ENCODE data around the gene MMS22L. TPM values are rescaled to one million over a fixed set of nuclear protein-coding genes. Genes with fewer than 3 reads are reported as not detected.

The MMS22L gene
- total RNA-seq, result 1 to 10 TPM; 5.3 to 5.8 TPM
- 7.3 TPM for polyA plus RNA-seq (2013, experiment 1 of 2)
- polyA plus RNA-seq (2013, experiment 2 of 2), result 8.5 TPM
- total RNA-seq, result 4.3 to 118 (median 27.3) reads per million in 172 experiments

DNA sequence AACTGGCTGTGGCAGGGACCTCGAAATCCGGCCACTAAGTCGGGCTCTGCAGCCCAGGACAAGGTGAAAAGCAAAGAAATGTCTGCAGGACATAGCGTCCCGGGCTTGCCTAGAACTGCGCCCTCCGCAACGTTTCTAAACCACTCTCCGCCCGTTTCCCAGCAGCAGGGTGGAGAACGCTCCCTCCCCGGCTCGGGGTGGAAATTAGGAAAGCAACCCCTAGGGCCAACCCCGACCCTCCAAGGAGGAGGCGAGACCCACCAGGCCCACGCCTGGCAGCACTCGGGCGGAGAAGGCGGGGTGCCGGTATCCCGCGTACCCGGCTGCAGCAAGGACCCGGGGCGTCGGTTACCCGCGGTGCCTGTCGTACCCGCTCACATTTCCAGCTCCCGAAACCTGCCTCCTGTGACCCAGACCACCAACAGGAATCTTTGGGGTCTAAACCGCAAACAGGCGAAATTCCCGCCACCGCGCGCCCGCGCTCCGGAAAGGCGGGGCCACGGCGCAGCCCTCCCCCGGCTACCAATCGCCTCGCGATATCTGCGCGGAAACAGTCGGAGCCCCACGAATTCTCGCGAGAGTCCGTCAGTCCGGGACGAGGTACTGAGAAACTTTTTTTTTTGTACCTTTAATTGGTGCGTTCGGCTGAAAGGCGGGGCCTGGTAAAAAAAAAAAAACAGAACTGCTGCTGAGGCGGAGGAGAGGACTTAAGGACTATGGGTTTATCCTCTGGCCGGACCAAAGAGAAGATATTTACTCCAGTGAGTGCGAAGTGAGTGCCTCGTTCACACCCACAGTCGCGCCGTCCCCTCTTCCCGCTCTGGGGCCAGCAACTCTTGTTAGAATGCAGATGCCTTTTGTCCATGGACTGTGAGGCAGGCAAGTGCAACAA, at the start of gene MMS22L:
MMS22L (minus strand) TSS at position 491 of the 892 bp plus-strand sequence. CDS start 739 bp downstream, outside the sequence.
- Mint-ChIP-seq H3K4me3 (peak within 1 kb of the TSS; percentile 89), H3K9me3 (no peaks in the 10 kb centered on the region), H3K27me3 (no peaks in the 10 kb centered on the region), H3K36me3 (ENCODE audit: low read depth) (peaks cover 9% of the 10 kb centered on the region), H3K27ac (peak within 1 kb of the TSS; percentile 78), H3K4me1 (ENCODE audit: low read depth) (peaks cover 28% of the 10 kb centered on the region)
- DNase-seq, result peak; percentile 82 to 97 (median 90)
- CTCF ChIA-PET, result no interaction called here
- H3K27me3 ChIP-seq (ENCODE audit: control insufficient read depth in 1 of 2, insufficient read depth in 2 of 2, low read length in 2 of 2), result no peaks in the 10 kb centered on the region
- H3K4me3 ChIP-seq (ENCODE audit: low read length), result peak within 1 kb of the TSS; percentile 88
- no peaks in the 10 kb centered on the region for H3K9me3 ChIP-seq (ENCODE audit: control insufficient read depth in 1 of 2, insufficient read depth in 1 of 2, low read length in 2 of 2)
- peaks cover 8% of the 10 kb centered on the region for H3K4me1 ChIP-seq (ENCODE audit: insufficient read depth, low read length)
- peaks cover 2% of the 10 kb centered on the region for H3K36me3 ChIP-seq (ENCODE audit: insufficient read depth, low read length)
- H3K27ac ChIP-seq (ENCODE audit: low read depth in 1 of 2, low read length in 2 of 2), result peak within 1 kb of the TSS in 1 of 2 donors; percentile 38
- intact Hi-C loops (cut with DNase I, micrococcal nuclease), result loop anchor here (5.0 to 10.0 kb wide), 6 partner anchors 386 to 1708 kb away; partner anchors contain the start of genes FBXL4 (in 2 of the 2), MANEA (in 2 of the 2) and NDUFAF4 (in 2 of the 2)
- POLR2A ChIA-PET, result interaction anchor here (0.6 to 1.0 kb wide), 3 partner anchors 358 to 761 kb away, joined by 3 to 5 read pairs (median 4); partner anchors contain the start of gene KLHL32
- TF ChIP-seq, protein P1, sequence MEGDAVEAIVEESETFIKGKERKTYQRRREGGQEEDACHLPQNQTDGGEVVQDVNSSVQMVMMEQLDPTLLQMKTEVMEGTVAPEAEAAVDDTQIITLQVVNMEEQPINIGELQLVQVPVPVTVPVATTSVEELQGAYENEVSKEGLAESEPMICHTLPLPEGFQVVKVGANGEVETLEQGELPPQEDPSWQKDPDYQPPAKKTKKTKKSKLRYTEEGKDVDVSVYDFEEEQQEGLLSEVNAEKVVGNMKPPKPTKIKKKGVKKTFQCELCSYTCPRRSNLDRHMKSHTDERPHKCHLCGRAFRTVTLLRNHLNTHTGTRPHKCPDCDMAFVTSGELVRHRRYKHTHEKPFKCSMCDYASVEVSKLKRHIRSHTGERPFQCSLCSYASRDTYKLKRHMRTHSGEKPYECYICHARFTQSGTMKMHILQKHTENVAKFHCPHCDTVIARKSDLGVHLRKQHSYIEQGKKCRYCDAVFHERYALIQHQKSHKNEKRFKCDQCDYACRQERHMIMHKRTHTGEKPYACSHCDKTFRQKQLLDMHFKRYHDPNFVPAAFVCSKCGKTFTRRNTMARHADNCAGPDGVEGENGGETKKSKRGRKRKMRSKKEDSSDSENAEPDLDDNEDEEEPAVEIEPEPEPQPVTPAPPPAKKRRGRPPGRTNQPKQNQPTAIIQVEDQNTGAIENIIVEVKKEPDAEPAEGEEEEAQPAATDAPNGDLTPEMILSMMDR (IDR thresholded peaks at IDR 0.05), result no peak
- peak; percentile 96 for ATAC-seq (ENCODE audit: poor library complexity)

- H3K4me1 ChIP-seq (ENCODE audit: insufficient read depth, low read length), result no peaks in the 10 kb centered on the region
- DNase-seq (no peak), ATAC-seq (ENCODE audit: poor library complexity) (no peak)
- H3K27ac ChIP-seq (ENCODE audit: low read depth in 1 of 2, low read length in 2 of 2), result no peak overlapping the region
- no peak overlapping the region for H3K27ac Mint-ChIP-seq
- H3K27me3 Mint-ChIP-seq, result peaks cover 12% of the 10 kb centered on the region
- H3K36me3 ChIP-seq (ENCODE audit: insufficient read depth, low read length), result no peaks in the 10 kb centered on the region
- no peak overlapping the region for H3K4me3 ChIP-seq (ENCODE audit: low read length)
- ChIA-PET POLR2A (no interaction called here), CTCF (no interaction called here)
- peaks cover 2% of the 10 kb centered on the region for H3K9me3 Mint-ChIP-seq
- H3K36me3 Mint-ChIP-seq (ENCODE audit: low read depth), result no peaks in the 10 kb centered on the region
- no peak overlapping the region for H3K4me3 Mint-ChIP-seq
- no peaks in the 10 kb centered on the region for H3K9me3 ChIP-seq (ENCODE audit: control insufficient read depth in 1 of 2, insufficient read depth in 1 of 2, low read length in 2 of 2)
- TF ChIP-seq, protein P1 (IDR thresholded peaks at IDR 0.05), result no peak
- H3K4me1 Mint-ChIP-seq (ENCODE audit: low read depth), result no peaks in the 10 kb centered on the region
- intact Hi-C loops (cut with DNase I, micrococcal nuclease), result no loop called here
- no peaks in the 10 kb centered on the region for H3K27me3 ChIP-seq (ENCODE audit: control insufficient read depth in 1 of 2, insufficient read depth in 2 of 2, low read length in 2 of 2)
Observed at GRCh38 chr6:97322811-97323210, 39.8 kb upstream of the MMS22L start.

DNA sequence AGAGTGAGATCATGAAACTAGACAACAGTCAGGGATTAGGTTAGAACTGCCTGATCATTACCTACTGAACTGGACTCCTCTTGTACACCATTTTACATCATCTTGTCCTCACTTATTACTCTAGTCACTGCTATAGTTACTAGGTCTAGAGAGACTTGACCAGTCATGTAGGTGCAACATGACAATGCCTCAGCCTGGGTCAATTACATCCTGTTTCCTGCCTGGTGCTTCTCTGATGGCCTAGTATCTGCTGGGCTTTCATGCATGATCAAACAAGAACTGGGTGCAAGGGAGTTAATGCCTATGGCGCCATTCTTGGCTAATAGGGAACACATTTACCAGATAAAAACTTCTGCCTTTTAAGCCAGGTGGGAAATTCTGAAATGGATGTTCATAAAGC, 39.2 kb upstream of the MMS22L start:
- Mint-ChIP-seq H3K4me1 (ENCODE audit: low read depth) (no peaks in the 10 kb centered on the region), H3K36me3 (ENCODE audit: low read depth) (no peaks in the 10 kb centered on the region), H3K4me3 (no peak overlapping the region), H3K9me3 (no peaks in the 10 kb centered on the region), H3K27ac (no peak overlapping the region), H3K27me3 (peaks cover 7% of the 10 kb centered on the region)
- Histone ChIP-seq H3K27me3 (ENCODE audit: control insufficient read depth in 1 of 2, insufficient read depth in 2 of 2, low read length in 2 of 2) (no peaks in the 10 kb centered on the region), H3K4me1 (ENCODE audit: insufficient read depth, low read length) (no peaks in the 10 kb centered on the region), H3K4me3 (ENCODE audit: low read length) (no peak overlapping the region), H3K9me3 (ENCODE audit: control insufficient read depth in 1 of 2, insufficient read depth in 1 of 2, low read length in 2 of 2) (no peaks in the 10 kb centered on the region), H3K27ac (ENCODE audit: low read depth in 1 of 2, low read length in 2 of 2) (no peak overlapping the region), H3K36me3 (ENCODE audit: insufficient read depth, low read length) (no peaks in the 10 kb centered on the region)
- ChIA-PET POLR2A (no interaction called here), CTCF (no interaction called here)
- TF ChIP-seq, protein P1 (IDR thresholded peaks at IDR 0.05), result no peak
- DNase-seq (no peak), ATAC-seq (ENCODE audit: poor library complexity) (no peak)
- intact Hi-C loops (cut with DNase I, micrococcal nuclease), result no loop called here

All from CD4-positive, alpha-beta T cell (primary cell).